ENCODE measurements around the gene OR11H7.
"Not testable (repeated sequence)": the region's sequence is repeated elsewhere in the genome, so short reads cannot be mapped to it uniquely, and the experiment has no call there.

The OR11H7 gene

DNA sequence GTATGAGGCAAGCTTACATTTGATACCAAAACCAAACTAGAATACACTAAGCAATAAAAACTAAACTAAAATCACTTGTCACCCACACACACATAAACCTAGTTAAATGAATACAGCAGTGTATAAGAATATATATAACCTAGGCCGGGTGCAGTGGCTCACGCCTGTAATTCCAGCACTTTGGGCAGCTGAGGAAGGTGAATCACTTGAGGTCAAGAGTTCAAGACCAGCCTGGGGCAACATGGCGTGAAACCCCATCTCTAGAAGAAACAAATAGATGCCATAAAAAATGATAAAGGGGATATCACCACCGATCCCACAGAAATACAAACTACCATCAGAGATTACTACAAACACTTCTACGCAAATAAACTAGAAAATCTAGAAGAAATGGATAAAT is 35.6 kb downstream of the OR11H7 start:
- DNase-seq (ENCODE audit: low read depth); H3K4me3 ChIP-seq (ENCODE audit: low read depth, low read length): not testable (repeated sequence)

DNA sequence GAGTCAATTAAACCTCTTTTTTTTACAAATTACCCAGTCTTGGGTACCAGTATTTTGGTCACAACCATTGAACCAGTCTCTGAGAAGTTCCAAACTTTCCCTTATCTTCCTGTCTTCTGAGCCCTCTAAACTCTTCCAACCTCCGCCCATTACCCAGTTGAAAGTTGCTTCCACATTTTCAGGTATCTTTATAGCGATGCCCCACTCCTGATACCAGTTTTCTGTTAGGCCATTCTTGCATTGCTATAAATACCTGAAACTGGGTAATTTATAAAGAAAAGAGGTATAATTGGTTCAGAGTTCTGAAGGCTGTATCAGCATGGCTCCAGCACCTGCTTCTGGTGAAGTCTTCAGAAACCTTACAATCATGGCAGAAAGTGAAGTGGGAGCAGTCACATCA is 45.3 kb downstream of the OR11H7 start:
- DNase-seq (ENCODE audit: low read depth): no peak
- no peak overlapping the region for H3K4me3 ChIP-seq (ENCODE audit: low read depth, low read length)

DNA sequence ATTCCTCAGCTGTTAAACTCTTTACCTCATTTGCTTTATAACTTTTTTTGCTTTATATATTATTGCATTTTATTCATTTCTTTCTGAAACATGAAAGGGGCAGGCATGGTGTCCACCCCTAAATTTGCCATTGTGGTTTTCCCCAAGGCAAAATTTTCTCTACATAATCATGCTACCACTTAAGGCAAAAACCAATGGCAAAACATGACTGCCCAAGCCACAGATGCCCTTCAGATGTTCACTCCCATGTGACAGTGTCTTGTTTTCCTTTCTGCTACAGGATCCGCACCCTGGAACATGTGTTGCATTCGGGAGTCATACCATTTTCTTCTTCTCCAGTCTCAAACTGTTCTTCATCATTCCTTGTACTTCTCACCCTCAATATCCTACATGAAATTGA is 48.6 kb downstream of the OR11H7 start:
- H3K4me3 ChIP-seq (ENCODE audit: low read depth, low read length): no peak overlapping the region
- no peak for DNase-seq (ENCODE audit: low read depth)

DNA sequence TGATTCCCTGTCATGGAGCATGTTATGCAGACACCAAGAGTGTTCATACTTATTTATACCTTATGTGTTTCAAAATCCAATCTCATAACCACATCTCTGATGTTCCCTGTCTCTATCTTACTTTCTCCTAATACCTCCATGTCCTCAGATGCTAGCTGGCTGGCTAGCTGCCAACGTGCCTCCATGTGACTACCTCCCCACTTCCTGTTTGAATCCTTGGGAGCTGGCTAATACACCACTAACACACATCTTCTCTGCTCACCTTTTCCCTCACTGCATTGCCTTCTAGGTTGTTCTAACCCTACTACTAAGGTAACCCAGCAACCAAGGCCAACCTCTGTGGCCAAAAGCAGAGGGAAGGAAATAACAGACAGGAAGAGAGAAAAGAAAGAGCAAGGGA is 49.6 kb downstream of the OR11H7 start:
- no peak overlapping the region for H3K4me3 ChIP-seq (ENCODE audit: low read depth, low read length)
- no peak for DNase-seq (ENCODE audit: low read depth)

DNA sequence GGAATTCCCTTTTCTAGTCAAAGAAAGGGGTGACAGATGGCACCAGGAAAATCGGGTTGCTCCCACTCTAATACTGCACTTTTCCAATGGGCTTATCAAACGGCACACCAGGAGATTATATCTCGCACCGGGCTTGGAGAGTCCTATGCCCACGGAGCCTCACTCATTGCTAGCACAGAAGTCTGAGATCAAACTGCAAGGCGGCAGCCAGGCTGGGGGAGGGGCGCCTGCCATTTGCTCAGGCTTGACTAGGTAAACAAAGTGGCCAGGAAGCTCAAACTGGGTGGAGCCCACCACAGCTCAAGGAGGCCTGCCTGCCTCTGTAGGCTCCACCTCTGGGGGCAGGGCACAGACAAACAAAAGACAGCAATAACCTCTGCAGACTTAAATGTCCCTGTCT is 51.5 kb downstream of the OR11H7 start:
- H3K4me3 ChIP-seq (ENCODE audit: low read depth, low read length); DNase-seq (ENCODE audit: low read depth): not testable (repeated sequence)

All from skeletal muscle cell (primary cell).